Urothelium cell line (cell line): ENCODE measurements around the gene TLE2.
"Not testable (repeated sequence)": the region's sequence is repeated elsewhere in the genome, so short reads cannot be mapped to it uniquely, and the experiment has no call there.

ENCODE experiments used
- DNase-seq: peaks from one replicate; pipeline ENCODE4 v3.0.0; 2011; ENCODE audit warnings: low spot score, mixed read lengths
- FAIRE-seq: peaks from 2 replicates; lab custom pipeline; 2011; peaks lifted over from hg19 to GRCh38; lab: Jason Lieb, UNC

Gene TLE2

DNA sequence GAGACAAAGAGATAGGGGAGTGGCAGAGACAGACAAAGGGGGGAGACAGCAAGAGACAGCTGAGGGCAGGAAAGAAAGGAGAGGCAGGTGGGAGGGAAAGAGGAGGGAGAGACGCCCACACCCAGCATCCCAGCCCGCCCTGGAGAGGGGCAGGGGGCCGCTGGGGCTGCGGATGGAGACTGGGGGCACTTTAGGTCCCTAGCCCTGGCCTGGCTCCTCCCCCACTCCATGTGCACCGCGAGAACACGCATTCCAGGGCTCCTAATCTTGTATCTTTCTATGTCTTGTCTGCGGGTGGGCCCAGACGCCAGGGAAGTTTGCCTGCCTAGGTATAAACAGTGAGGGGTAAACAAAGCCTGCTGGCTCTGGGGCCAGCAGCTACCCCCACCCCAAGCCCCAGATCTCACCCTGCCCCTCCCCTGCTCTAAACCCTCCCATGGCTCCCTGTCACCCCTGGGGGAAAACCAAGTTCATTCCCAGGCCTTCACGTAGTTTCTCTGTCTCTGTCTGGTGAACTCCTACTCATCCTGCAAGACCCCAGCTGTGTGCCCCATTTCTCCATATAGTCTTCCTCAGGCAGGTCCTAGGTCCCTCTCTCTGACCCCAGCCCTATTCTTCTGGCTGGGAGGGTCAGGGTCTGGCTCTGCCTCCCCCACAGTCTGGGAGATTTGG is 27.5 kb upstream of the TLE2 start:
- no peak for FAIRE-seq
- DNase-seq = no peak

DNA sequence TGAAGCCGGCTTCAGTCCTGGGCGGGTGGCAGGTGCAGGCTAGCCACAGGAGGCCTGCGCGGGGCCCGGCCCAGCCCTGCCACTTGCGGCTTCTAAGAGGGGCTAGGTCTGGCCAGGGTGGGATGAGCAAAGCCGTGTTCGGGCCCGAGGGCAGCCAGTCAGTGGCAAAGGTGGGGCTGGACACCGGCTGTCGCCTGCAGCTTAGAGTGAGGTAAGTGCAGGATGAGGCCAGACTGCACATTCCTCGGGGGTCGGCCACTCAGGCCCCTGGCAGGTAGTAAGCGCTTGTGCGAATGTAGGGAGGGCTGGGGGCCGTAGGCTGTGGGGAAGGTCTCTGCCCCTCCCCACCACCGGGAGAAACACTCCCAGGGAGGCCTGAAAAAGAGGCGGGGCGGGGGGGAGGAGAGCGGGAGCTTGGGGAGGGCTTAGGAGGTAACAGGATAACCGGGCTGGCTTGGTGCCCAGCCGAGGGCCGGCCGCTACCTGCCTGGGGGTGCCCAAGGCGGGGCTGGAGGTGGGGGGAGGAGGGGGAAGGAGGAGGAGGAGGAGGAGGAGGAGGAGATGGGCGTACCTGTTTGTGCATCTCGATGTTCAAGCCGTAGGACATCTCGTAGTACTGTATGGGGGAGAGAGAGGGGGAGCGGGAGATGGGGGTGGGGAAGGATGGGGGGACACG is 26.8 kb upstream of the TLE2 start:
- FAIRE-seq (no peak), DNase-seq (peak; percentile 71)

- peak; percentile 55 for DNase-seq
- no peak for FAIRE-seq
These were observed 26.1 kb upstream of the TLE2 start for GRCh38 chr19:3054972-3055740.

DNA sequence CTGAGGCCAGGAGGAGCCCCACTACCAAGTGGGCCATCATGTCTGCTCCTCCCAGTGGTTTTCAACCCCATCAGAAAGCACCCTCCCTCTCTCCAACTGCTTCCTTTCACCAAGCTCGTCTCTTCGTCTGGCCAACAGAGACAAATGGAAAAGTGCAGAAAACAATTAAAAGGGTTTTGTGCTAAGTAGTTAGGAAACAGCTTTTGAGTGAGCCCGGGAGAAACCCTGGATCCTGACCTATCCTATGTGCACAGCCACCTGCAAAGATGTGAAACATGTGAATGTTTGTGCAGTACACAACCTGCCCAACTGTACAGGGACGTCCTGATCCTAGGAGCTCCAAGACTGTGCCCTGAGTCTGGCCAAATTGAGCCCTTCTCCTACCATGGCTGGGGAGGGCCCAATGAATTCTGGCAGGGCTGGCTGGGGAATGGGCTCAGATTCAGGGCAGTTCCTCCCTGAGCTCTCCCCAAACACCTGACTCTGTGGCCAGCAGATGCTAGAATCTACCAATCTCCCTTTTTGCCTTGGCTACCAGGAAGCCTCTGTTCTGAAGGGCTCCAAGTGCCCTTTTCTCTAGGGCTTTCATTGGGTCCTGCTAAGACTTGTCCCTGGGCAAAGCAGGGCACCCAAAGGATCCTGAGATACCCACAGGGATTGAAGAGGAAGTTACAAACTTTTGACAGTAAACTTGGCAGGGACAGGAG is 25.3 kb upstream of the TLE2 start:
- DNase-seq = no peak
- FAIRE-seq = no peak

GRCh38 chr19:3053780-3054179 is 24.7 kb upstream of the TLE2 start:
- FAIRE-seq (no peak), DNase-seq (no peak)

GRCh38 chr19:3053218-3053621 is 24.1 kb upstream of the TLE2 start:
- no peak for DNase-seq
- no peak for FAIRE-seq

- not testable (repeated sequence) for DNase-seq, FAIRE-seq
These were observed 20.9 kb upstream of the TLE2 start for GRCh38 chr19:3050016-3050415.

DNA sequence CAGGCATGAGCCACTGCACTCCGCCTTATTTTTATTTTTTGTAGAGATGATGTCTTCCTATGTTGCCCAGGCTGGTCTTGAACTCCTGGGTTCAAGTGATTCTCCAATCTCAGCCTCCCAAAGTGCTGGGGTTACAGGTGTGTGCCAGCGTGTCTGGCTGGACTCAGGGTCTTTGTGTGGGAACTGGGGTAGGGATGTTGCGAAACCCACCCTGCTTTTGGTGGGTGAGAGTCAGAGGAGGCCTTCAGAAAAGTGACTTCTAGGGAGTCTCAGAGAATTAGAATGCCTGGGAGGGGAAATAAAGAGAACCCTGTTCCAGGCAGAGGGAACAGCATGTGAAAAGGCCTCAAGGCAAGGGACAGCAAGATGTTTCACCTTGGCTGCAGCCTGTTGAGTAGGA is 20.0 kb upstream of the TLE2 start:
- FAIRE-seq (no peak), DNase-seq (no peak)

DNA sequence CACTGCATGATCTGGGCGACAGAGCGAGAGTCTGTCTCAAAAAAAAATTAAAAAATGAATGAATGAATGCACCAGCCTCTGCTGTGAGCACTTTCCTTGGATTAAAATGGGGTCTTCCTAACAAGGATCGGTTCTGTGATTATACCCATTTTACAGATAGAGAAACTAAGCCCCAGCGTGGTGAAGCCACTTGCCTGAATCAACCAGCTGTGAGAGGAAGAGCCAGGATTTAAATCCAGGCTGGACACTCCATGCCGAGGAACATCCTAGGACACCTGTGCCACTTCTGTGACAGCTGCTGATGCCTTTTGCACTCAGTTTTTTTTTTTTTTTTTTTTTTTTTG is 19.1 kb upstream of the TLE2 start:
- DNase-seq (no peak), FAIRE-seq (no peak)

DNA sequence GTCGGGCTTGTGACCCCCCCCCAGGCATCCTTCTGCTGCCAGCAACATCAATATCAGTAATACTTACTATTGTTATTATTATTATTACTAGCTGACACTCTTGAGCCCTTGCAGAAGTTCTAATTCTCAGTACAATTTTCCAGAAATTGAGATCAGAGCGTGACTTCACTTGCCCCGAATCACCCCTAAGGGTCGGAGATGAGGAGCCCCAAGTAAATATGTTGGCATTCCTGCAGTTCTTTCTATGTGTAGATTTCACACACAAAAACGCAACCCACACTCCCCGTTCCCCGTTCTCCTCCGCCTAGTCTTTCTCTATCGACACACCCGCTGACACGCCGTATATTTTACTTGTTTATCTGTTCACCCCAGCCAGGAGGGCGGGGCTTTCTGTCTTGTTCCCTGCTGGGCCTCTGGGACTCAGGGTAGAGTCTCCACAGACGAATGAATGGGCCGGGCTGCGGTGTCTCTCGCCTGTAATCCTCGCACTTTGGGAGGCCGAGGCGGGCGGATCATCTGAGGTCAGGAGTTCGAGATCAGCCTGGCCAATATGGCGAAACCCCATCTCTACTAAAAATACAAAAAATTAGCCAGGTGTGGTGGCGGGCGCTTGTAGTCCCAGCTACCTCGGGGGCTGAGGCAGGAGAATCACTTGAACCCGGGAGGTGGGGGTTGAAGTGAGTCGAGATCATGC is 18.6 kb upstream of the TLE2 start:
- peak; percentile 59 for DNase-seq
- no peak for FAIRE-seq

DNA sequence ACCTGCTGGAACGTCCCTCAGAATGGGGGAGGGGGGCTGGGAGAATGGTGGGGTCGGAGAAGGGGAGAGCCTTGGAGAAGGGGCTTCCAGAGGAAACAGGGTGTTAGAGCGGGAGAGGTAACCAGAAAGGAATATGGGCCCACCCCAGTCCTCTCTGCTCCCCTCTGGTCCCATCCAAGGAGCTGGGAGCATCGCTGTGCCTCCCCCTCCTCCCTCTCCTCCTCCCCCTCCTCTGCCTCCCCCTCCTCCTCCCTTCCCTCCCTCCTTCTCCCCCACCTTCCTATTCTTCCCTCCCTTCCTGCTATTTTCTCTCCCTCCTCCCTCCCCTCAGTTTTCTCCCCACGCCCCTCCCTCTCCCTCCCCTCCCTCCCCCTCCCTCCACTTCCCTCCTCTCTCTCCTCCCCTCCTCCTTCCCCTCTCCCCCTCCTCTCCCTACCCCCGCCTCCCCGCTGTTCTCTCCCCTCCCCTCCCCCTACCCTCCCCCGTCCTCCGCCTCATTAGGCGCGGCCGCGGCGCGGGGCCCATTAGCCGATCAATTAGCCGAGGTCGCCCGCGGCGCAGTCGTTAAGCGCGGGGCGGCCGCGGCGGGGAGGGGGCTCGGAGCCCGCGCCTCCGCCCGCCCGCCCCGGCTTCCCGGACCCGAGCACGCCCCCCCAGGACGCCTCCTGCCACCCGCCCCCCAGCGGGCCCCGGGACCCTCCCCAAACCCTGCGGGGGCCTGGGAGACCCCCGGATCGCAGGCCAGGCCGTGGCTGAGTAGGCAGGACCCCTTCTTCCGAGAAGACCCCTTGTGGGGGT is 17.8 kb upstream of the TLE2 start:
- FAIRE-seq (no peak), DNase-seq (no peak)

DNA sequence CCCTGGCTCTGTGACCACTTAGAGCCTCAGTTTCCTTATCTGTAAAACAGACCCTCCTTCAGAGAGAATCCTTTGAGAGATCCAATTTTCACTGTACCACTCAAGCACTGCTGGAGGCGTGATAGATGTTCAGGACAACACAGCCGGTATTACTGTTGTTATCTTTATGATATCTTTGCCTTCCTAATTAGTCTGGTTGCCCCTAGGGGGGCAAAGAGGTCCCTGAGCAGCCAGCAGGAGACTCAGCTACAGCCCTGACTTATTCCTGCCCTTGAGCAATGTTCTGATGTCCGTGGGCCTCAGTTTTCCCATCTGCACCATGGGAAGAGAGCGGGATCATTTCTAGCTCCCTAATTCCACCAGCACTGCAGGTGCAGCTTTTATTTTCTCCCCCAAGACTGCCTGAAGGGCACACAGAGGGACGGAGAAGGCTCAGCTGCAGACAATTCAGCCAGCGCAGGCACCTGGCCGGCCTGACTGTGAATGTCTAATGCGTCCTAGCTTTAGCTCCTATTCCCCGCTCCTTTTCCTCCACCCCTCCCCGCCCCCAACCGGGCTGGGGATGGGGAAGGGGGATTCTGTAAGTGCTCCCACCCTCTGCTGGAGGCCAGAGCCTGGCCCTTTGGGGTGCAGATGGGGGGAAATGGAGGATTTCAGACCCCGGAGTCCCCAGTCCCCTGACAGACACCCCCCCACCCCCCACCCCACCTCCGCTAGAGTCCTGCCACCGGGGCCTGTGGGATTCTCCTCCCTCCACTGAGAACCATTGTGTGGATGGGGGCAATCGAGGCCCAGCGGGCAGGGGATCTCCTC is 17.0 kb upstream of the TLE2 start:
- no peak for FAIRE-seq

GRCh38 chr19:3045191-3045590 is 16.1 kb upstream of the TLE2 start:
- no peak for DNase-seq
- no peak for FAIRE-seq

More for the DNA sequence above, 17.0 kb upstream of the TLE2 start:
- no peak for DNase-seq

DNA sequence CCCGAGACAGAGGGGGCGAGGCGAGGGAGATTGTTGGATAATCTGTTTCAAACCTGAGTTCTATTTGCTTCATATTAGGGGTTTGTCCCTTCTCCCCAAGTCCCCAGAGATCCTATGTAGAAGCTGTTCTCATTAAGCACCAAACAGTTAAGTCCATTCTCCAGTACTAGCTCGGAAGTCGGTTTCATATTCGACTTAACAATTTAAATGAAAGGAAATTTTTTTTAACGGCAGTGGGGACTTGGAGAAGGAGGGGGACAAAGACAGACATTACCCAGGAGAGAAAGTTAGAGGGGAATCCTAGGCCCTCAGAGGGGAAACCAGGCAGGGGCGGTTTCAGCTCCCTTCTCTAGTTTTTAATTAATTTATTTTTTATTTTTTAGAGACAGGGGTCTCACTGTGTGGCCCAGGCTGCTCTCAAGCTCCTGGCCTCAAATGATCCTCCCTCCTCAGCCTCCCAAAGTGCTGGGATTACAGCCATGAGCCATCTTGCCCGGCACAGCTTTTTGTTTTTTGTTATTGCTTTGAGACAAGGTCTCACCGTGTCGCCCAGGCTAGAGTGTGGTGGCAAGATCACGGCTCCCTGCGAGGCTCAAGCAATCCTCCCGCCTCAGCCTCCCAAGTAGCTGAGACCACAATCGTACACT is 13.7 kb upstream of the TLE2 start:
- DNase-seq = no peak
- FAIRE-seq = no peak

DNA sequence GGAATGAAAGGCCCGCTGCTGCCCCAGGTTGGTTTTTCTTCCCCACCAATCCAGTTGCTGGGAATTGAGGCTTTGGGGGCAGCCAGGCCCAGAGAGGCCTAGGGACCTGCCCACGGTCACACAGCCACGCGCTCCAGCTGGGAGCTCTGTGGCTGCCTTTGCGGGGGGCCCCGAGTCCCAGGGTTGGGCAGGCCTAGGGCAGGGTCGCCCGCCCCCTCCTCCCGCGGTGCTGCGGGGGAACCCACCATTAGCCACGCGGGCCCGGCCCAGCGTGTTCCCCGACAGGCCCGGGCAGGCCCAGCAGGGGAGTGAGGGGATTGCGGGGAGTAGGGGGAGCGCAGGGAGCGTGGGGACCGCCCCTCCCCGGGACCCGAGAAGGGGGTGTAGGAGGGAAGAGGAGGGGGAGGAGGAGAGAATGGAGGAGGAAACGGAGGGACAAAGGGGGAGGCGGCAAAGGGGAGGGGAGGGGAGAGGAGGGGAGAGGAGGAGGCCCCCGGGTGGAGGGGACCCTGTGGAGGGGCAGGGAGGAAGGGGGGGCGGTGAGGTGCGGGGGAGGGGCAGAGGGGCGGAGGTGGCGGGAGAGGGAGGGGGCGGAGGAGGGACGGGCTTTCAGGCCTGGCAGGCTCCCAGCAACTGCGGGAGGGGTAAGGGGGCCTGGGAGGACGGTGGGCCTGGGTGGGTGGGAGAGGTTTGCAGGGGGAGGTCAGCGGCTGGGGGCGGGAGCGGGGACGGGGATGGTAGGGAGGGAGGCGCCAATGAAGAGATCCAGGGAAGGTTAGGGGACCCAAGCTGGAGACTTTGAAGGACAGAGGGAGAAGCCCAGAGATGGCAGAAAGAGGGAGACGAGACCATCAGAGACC is 12.9 kb upstream of the TLE2 start:
- no peak for FAIRE-seq
- no peak for DNase-seq

DNA sequence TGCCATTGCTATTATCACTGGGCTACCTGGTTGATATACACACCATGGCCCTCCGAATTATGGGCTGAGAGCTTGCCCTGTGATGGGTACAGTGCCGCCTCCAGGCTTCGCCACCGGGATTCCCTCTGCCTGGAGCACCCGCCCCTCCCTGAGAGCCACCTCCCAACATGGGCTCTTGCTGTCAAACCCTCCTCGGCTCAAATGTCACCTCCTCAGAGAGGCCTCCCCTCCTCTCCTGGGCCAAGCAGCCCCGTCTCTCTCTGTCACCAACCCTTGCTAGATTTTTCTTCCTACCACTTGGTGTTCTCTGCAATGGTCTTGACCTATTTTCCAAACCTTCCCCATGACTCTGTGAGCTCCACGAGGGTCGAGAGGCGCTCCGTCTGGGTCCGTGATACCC is 12.2 kb upstream of the TLE2 start:
- DNase-seq (no peak), FAIRE-seq (no peak)

DNA sequence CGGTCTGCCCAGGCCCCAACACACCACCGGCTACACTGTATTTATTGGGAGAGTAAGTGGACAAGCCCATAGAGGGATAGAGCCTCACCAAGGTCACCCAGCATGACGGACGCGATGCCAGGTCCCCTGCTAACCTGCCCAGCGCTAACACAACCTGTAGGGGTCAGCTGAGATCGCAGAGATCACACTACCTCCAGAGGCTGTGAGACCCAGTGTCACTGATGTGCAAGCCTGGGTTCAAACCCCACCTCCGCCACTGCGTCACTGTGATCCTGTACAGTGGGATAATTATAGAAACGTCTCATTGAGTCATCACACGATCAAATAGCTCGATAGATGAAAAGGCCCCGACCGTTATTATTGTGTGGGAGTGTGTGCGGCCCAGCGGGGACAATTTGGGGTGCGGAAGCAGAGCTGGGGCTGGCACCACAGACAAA is 10.6 kb upstream of the TLE2 start:
- DNase-seq (no peak), FAIRE-seq (no peak)

- no peak for FAIRE-seq
- no peak for DNase-seq
These were observed 10.0 kb upstream of the TLE2 start for GRCh38 chr19:3039125-3039524.
